Activated CD4-positive, alpha-beta memory T cell treated with anti-CD3 and anti-CD28 coated beads for 36 hours (primary cell): ENCODE measurements around the gene RACK1. TPM values are rescaled to one million over a fixed set of nuclear protein-coding genes. Genes with fewer than 3 reads are reported as not detected.
"Not testable (repeated sequence)": the region's sequence is repeated elsewhere in the genome, so short reads cannot be mapped to it uniquely, and the experiment has no call there.

ENCODE experiments used
- CTCF ChIA-PET: fragments of 350-600 bp; sonication (Branson Sonifier 250); formaldehyde crosslinking; loops from one replicate; lab custom pipeline; 2021; ENCODE audit warnings: antibody characterized with exemption, inconsistent platforms; lab: Charles Lee
- POLR2A ChIA-PET: fragments of 350-600 bp; sonication (Branson Sonifier 250); formaldehyde crosslinking; loops from one replicate; lab custom pipeline; 2021; ENCODE audit warnings: antibody characterized with exemption; lab: Charles Lee
- DNase-seq: peaks from one replicate; pipeline ENCODE4 v3.0.0-alpha.2; 2020
- H3K27ac Mint-ChIP-seq: one replicate; pipeline ENCODE4 v1.8.0; 2021; ENCODE audit warnings: mixed read lengths
- H3K27me3 Mint-ChIP-seq: one replicate; pipeline ENCODE4 v1.8.0; 2021; ENCODE audit warnings: mixed read lengths
- H3K36me3 Mint-ChIP-seq: one replicate; pipeline ENCODE4 v1.8.0; 2021; ENCODE audit warnings: mixed read lengths
- H3K4me1 Mint-ChIP-seq: one replicate; pipeline ENCODE4 v1.8.0; 2021; ENCODE audit warnings: low read depth, mixed read lengths
- H3K4me3 Mint-ChIP-seq: one replicate; pipeline ENCODE4 v1.8.0; 2021; ENCODE audit warnings: mild to moderate bottlenecking, mixed read lengths
- H3K9me3 Mint-ChIP-seq: one replicate; pipeline ENCODE4 v1.8.0; 2021; ENCODE audit warnings: mixed read lengths
- intact Hi-C: fragments of 100-400 bp; cut with micrococcal nuclease; formaldehyde crosslinking; loops from one replicate; pipeline ENCODE4 v1.15.1; 2023
- total RNA-seq, 2 experiments: library from RNA; stranded (reverse); gene quantifications; one replicate each; pipeline ENCODE4 v1.2.3, GENCODE V29; 2021

The RACK1 gene
- total RNA-seq, 2 experiments from 2014 or later: 2,635 to 2,697 TPM

- CTCF ChIA-PET: no interaction called here
- Mint-ChIP-seq H3K27me3 (no peaks in the 10 kb centered on the region), H3K9me3 (no peaks in the 10 kb centered on the region), H3K4me3 (no peak overlapping the region), H3K27ac (no peak overlapping the region), H3K36me3 (peaks cover 1% of the 10 kb centered on the region), H3K4me1 (no peaks in the 10 kb centered on the region)
- POLR2A ChIA-PET: interaction anchor here (0.6 kb wide), 1 partner anchor 9 kb away, joined by 3 read pairs; no protein-coding TSS in a partner anchor
- DNase-seq: no peak
- intact Hi-C loops: no loop called here
Measured at GRCh38 chr5:181271081-181271480, 27.4 kb upstream of the RACK1 start.

GRCh38 chr5:181267907-181268306 is 24.2 kb upstream of the RACK1 start:
- POLR2A ChIA-PET, H3K9me3 Mint-ChIP-seq, DNase-seq, CTCF ChIA-PET, intact Hi-C loops, H3K27ac Mint-ChIP-seq, H3K4me3 Mint-ChIP-seq, H3K36me3 Mint-ChIP-seq, H3K4me1 Mint-ChIP-seq, H3K27me3 Mint-ChIP-seq: not testable (repeated sequence)

GRCh38 chr5:181267291-181267904 is 23.7 kb upstream of the RACK1 start:
- H3K27me3 Mint-ChIP-seq, H3K36me3 Mint-ChIP-seq, CTCF ChIA-PET, H3K4me1 Mint-ChIP-seq, H3K27ac Mint-ChIP-seq, POLR2A ChIA-PET, intact Hi-C loops, H3K9me3 Mint-ChIP-seq, DNase-seq, H3K4me3 Mint-ChIP-seq: not testable (repeated sequence)

GRCh38 chr5:181265092-181265671 is 21.5 kb upstream of the RACK1 start:
- intact Hi-C loops: no loop called here
- ChIA-PET POLR2A (interaction anchor here (0.9 kb wide), 1 partner anchor 43 kb away, joined by 3 read pairs; no protein-coding TSS in a partner anchor), CTCF (interaction anchor here (0.9 kb wide), 1 partner anchor 19 kb away, joined by 3 read pairs; no protein-coding TSS in a partner anchor)
- no peak for DNase-seq
- Mint-ChIP-seq H3K36me3 (peaks cover 11% of the 10 kb centered on the region), H3K9me3 (no peaks in the 10 kb centered on the region), H3K4me1 (peaks cover 4% of the 10 kb centered on the region), H3K27ac (no peak overlapping the region), H3K27me3 (no peaks in the 10 kb centered on the region), H3K4me3 (no peak overlapping the region)

GRCh38 chr5:181263633-181264032 is 19.9 kb upstream of the RACK1 start:
- Mint-ChIP-seq H3K27ac (no peak overlapping the region), H3K9me3 (no peaks in the 10 kb centered on the region), H3K27me3 (no peaks in the 10 kb centered on the region), H3K36me3 (peaks cover 11% of the 10 kb centered on the region), H3K4me3 (peak overlapping the region; percentile 6), H3K4me1 (peaks cover 16% of the 10 kb centered on the region)
- ChIA-PET CTCF (no interaction called here), POLR2A (no interaction called here)
- DNase-seq: no peak
- intact Hi-C loops: no loop called here

- H3K27me3 Mint-ChIP-seq: no peaks in the 10 kb centered on the region
- POLR2A ChIA-PET: interaction anchor here (0.7 to 3.7 kb wide), 16 partner anchors 10 to 458 kb away, joined by 3 to 60 read pairs (median 4); partner anchors contain the start of genes MGAT1, RACK1 and TRIM41
- peak; percentile 65 for DNase-seq
- H3K4me3 Mint-ChIP-seq: peak overlapping the region; percentile 96
- H3K27ac Mint-ChIP-seq: peak overlapping the region; percentile 97
- no peaks in the 10 kb centered on the region for H3K9me3 Mint-ChIP-seq
- CTCF ChIA-PET: interaction anchor here (0.6 to 2.6 kb wide), 7 partner anchors 10 to 77 kb away, joined by 3 to 7 read pairs (median 5); no protein-coding TSS in a partner anchor
- intact Hi-C loops: loop anchor here (1.0 kb wide), 5 partner anchors 15 to 77 kb away; partner anchors contain the start of gene TRIM41
- H3K4me1 Mint-ChIP-seq: peaks cover 31% of the 10 kb centered on the region
- peaks cover 18% of the 10 kb centered on the region for H3K36me3 Mint-ChIP-seq
Measured at GRCh38 chr5:181261320-181262049, 17.8 kb upstream of the RACK1 start.

GRCh38 chr5:181260720-181261319 is 17.1 kb upstream of the RACK1 start, which contains the start of gene TRIM52:
Gene TRIM52, minus strand, starts transcription at chr5:181261143. Its CDS starts 330 bp downstream, at chr5:181260813.
- Mint-ChIP-seq H3K36me3 (peaks cover 22% of the 10 kb centered on the region), H3K4me3 (peak within 1 kb of the TSS; percentile 96), H3K9me3 (no peaks in the 10 kb centered on the region), H3K4me1 (peaks cover 38% of the 10 kb centered on the region), H3K27me3 (no peaks in the 10 kb centered on the region), H3K27ac (peak within 1 kb of the TSS; percentile 97)
- DNase-seq: peak; percentile 93
- POLR2A ChIA-PET: interaction anchor here (0.8 to 3.7 kb wide), 14 partner anchors 9 to 431 kb away, joined by 3 to 60 read pairs (median 6); partner anchors contain the start of genes RACK1 and TRIM41
- intact Hi-C loops: loop anchor here (1.0 kb wide), 4 partner anchors 15 to 77 kb away; partner anchors contain the start of gene TRIM41
- CTCF ChIA-PET: interaction anchor here (1.2 to 2.6 kb wide), 7 partner anchors 9 to 76 kb away, joined by 3 to 7 read pairs (median 5); no protein-coding TSS in a partner anchor

- H3K4me1 Mint-ChIP-seq: peaks cover 45% of the 10 kb centered on the region
- DNase-seq: no peak
- intact Hi-C loops: no loop called here
- ChIA-PET POLR2A (interaction anchor here (0.8 to 3.7 kb wide), 11 partner anchors 9 to 100 kb away, joined by 3 to 60 read pairs (median 11); partner anchors contain the start of genes RACK1 and TRIM41), CTCF (interaction anchor here (1.2 to 2.6 kb wide), 7 partner anchors 8 to 76 kb away, joined by 3 to 7 read pairs (median 5); no protein-coding TSS in a partner anchor)
- H3K4me3 Mint-ChIP-seq: peak overlapping the region; percentile 96
- H3K27me3 Mint-ChIP-seq: no peaks in the 10 kb centered on the region
- H3K9me3 Mint-ChIP-seq: no peaks in the 10 kb centered on the region
- peak overlapping the region; percentile 97 for H3K27ac Mint-ChIP-seq
- peaks cover 28% of the 10 kb centered on the region for H3K36me3 Mint-ChIP-seq
Measured at GRCh38 chr5:181259974-181260719, 16.4 kb upstream of the RACK1 start.

- DNase-seq: no peak
- ChIA-PET POLR2A (interaction anchor here (1.4 to 3.7 kb wide), 6 partner anchors 8 to 52 kb away, joined by 6 to 60 read pairs (median 24); partner anchors contain the start of genes RACK1 and TRIM41), CTCF (interaction anchor here (1.3 to 1.6 kb wide), 3 partner anchors 18 to 69 kb away, joined by 4 to 5 read pairs (median 4); no protein-coding TSS in a partner anchor)
- peaks cover 31% of the 10 kb centered on the region for H3K36me3 Mint-ChIP-seq
- intact Hi-C loops: no loop called here
- no peak overlapping the region for H3K27ac Mint-ChIP-seq
- peak overlapping the region; percentile 96 for H3K4me3 Mint-ChIP-seq
- H3K4me1 Mint-ChIP-seq: peaks cover 52% of the 10 kb centered on the region
- no peaks in the 10 kb centered on the region for H3K27me3 Mint-ChIP-seq
- H3K9me3 Mint-ChIP-seq: no peaks in the 10 kb centered on the region
Measured at GRCh38 chr5:181259283-181259682, 15.6 kb upstream of the RACK1 start.

GRCh38 chr5:181258576-181258975 is 14.9 kb upstream of the RACK1 start:
- Mint-ChIP-seq H3K36me3 (peaks cover 29% of the 10 kb centered on the region), H3K27ac (no peak overlapping the region)

More at GRCh38 chr5:181258576-181258975, 14.9 kb upstream of the RACK1 start:
- no peaks in the 10 kb centered on the region for H3K27me3 Mint-ChIP-seq
- peaks cover 53% of the 10 kb centered on the region for H3K4me1 Mint-ChIP-seq
- ChIA-PET POLR2A (interaction anchor here (3.7 kb wide), 1 partner anchor 12 kb away, joined by 31 read pairs; no protein-coding TSS in a partner anchor), CTCF (interaction anchor here (1.1 to 1.4 kb wide), 2 partner anchors 13 to 14 kb away, joined by 3 to 4 read pairs; partner anchors contain the start of gene RACK1)
- H3K4me3 Mint-ChIP-seq: peak overlapping the region; percentile 96
- DNase-seq: no peak
- no peaks in the 10 kb centered on the region for H3K9me3 Mint-ChIP-seq
- intact Hi-C loops: no loop called here
